ES-I3 (cell line): ENCODE measurements around the gene PHIP.
"Not testable (repeated sequence)": the region's sequence is repeated elsewhere in the genome, so short reads cannot be mapped to it uniquely, and the experiment has no call there.

Experiments used
- H3K36me3 ChIP-seq: 2 replicates; pipeline ENCODE4 v1.6.1; 2013; ENCODE audit warnings: mild to moderate bottlenecking, low read length, control low read depth, moderate library complexity; ENCODE audit not compliant: insufficient read depth
- H3K4me1 ChIP-seq: 2 replicates; pipeline ENCODE4 v1.6.1; 2013; ENCODE audit warnings: mild to moderate bottlenecking, control low read depth, low read length; ENCODE audit not compliant: insufficient read depth
- H3K9ac ChIP-seq: 2 replicates; pipeline ENCODE4 v1.6.1; 2013; ENCODE audit warnings: low read depth, mild to moderate bottlenecking, low read length, moderate library complexity
- H3K9me3 ChIP-seq: 2 replicates; pipeline ENCODE4 v1.6.1; 2013; ENCODE audit warnings: mild to moderate bottlenecking, low read length, moderate library complexity; ENCODE audit not compliant: control insufficient read depth, insufficient read depth

Gene PHIP

DNA sequence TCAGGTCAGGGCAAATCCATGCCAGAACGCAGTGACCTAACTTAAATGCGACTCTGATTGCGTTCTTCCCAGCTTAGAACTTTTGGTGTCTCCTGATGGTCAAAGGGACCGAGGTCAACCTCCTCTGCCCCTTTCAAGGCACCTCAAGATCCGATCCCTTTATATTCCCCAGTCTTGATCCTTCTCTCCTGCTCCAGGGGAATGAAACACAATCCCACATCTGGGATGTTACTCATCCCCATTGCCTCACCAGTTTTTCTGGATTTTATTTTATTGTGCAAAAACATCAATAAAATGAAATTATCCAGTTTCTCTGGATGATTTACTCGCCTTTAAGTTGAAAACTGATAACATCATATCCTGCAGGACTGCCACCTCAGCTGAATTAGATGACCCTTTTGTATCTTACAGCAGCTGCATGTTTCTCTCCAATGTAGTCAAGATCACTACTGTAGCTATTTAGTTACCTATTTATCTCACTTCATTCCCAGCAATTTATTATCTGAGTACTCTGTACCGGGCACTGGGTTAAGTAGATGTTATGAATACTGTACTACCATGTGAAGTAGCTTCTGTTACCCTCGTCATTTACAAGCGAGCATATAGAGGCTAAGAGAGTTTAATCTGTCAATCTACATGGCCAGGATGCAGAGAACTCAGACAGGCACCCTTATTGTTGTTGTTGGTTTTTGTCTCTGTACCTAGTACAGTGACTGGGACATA lies 166.7 kb downstream of the PHIP start:
- H3K9me3 ChIP-seq, result no peaks in the 10 kb centered on the region
- H3K4me1 ChIP-seq, result no peaks in the 10 kb centered on the region
- no peaks in the 10 kb centered on the region for H3K36me3 ChIP-seq
- H3K9ac ChIP-seq, result peak overlapping the region; percentile 67; the same call in 1 of the 2 replicates

DNA sequence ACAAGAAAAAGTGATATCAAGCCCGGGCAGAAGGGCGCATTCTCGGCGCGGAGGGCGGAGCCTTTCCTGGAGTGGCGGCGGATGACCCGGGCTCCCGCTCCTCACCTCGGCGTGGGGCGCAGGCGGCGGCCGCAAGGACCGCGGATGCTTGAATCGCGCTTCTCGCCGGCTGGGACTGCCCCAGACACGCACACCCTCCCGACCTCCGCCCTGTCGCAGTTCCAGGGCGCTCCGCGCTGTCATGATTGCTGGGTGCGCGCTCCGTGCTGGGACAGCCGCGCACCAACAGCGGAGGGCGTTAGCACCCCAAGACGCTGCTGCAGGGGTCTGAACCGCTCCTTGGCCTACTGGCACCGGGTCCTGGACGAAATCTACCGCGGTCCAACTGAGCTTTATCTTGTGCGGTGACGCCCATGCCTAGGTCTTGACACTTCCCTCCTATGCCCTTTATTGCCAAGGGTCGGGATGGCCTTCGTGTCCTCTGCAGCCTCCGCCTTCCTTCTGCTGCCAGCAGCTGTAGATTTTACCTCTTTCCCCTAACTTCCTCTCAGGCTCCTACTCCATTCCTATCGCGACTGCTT lies 167.4 kb downstream of the PHIP start:
- H3K9ac ChIP-seq, result peak overlapping the region; percentile 67; the same call in 1 of the 2 replicates
- H3K36me3 ChIP-seq, result no peaks in the 10 kb centered on the region
- no peaks in the 10 kb centered on the region for H3K4me1 ChIP-seq
- no peaks in the 10 kb centered on the region for H3K9me3 ChIP-seq

DNA sequence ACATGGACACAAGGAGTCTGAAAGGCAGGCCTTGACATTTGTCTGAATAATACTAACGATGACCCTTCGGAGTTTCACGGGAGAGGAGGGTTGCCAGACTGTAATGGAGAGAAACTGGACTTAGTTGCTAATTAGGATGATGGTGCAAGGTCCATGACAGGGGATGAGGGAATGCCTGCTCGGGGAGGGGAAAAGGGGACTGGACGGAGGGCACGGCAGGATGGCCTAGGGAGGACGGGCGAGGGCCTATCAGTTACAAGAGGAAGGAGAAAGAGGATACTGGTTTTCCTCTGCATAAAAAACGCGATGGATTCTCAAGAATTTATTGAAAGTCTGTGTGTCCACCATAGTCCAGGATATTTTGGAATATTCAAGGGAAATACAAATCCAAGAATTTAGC lies 168.0 kb downstream of the PHIP start:
- Histone ChIP-seq H3K4me1 (no peaks in the 10 kb centered on the region), H3K9ac (peak overlapping the region; percentile 67; the same call in 1 of the 2 replicates), H3K9me3 (no peaks in the 10 kb centered on the region), H3K36me3 (no peaks in the 10 kb centered on the region)

DNA sequence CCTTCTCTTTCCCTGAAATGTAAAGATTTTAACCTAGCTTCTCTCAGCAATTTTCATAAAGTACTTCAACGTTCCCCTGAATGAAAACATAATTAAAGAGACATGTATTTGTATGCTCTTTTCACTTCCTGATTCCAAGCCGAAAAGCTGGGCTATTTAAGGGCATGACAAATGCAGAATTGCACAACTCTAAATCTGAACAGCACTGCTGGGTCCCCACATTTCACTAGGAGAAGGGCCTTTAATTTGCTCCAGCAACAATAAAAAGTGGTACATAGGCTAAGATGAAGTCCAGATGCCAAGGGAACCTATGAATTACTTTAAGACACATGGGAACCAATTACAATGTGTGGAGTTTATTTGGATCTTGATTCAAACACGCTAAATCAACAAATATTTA lies 168.7 kb downstream of the PHIP start:
- no peaks in the 10 kb centered on the region for H3K36me3 ChIP-seq
- no peaks in the 10 kb centered on the region for H3K4me1 ChIP-seq
- no peaks in the 10 kb centered on the region for H3K9me3 ChIP-seq
- H3K9ac ChIP-seq, result no peak overlapping the region

DNA sequence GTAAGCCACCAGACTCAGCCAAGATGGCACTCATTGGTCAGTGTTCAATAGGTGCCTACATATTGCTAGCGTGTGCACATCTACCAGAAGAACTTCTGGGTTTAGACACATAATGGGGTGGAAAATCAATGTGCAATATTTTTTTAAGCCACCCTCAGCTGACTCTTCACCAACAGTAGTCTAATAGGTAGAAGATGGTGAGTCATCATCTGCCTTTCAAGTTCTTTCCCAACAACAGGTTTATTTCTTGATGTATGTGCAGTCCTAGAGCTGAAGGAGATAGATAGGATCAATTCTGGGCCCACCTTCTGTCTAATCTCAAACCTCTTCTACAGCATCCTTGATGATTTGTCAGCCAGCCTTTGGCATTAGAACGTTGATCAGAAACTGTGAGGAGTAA lies 169.4 kb downstream of the PHIP start:
- Histone ChIP-seq H3K9me3 (no peaks in the 10 kb centered on the region), H3K4me1 (no peaks in the 10 kb centered on the region), H3K9ac (0 out of 2 replicates have a peak overlapping the region, but pooled peaks have one; percentile 11), H3K36me3 (no peaks in the 10 kb centered on the region)

DNA sequence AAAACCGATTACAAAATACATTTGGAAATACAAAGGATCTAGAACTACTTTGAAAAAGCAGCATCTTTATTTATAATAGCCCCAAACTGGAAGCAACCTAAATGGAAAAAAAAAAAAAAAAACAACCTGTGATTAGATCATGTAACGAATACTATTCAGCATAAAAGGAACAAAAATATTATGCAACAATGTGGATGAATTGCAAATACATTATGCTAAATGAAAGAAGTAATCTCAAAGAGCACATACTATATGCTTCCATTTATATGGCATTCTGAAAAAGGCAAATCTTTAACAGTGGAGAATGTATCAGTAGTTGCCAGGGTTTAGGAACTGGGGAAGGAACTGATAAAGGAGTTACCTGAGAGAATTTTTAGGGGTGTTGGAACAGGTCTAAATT lies 181.8 kb downstream of the PHIP start:
- H3K9ac ChIP-seq, result no peak overlapping the region
- H3K4me1 ChIP-seq, result no peaks in the 10 kb centered on the region
- no peaks in the 10 kb centered on the region for H3K9me3 ChIP-seq
- no peaks in the 10 kb centered on the region for H3K36me3 ChIP-seq

DNA sequence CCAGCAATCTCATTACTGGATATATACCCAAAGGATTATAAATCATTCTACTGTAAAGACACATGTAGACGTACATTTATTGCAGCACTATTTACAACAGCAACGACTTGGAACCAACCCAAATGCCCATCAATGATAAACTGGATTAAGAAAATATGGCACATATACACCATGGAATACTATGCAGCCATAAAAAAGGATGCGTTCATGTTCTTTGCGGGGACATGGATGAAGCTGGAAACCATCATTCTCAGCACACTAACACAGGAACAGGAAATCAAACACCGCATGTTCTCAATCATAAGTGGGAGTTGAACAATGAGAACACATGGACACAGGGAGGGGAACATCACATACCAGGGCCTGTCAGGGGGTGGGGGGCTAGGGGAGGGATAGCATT lies 188.2 kb downstream of the PHIP start:
- not testable (repeated sequence) for H3K9me3 ChIP-seq

More for the DNA sequence above, 188.2 kb downstream of the PHIP start:
- H3K9ac ChIP-seq, H3K36me3 ChIP-seq, H3K4me1 ChIP-seq: not testable (repeated sequence)
